Prostate gland (tissue), 2 donors: ENCODE results near the gene CGN.

Experiments
- CTCF ChIP-seq, 4 experiments: fragments of 200-600 bp in 2 of 4; fragments of 450-650 bp in 2 of 4; sonication (generic) in 2 of 4; IDR thresholded peaks; 1 replicate in 3 of 4; 2 replicates in 1 of 4; pipeline ENCODE4 v1.5.1; 2016 to 2019; ENCODE audit warnings: antibody characterized with exemption in 4 of 4, mild to moderate bottlenecking in 2 of 4, moderate library complexity in 2 of 4
- POLR2A ChIP-seq: fragments of 450-650 bp; IDR thresholded peaks from one replicate; pipeline ENCODE4 v1.6.1; 2016; ENCODE audit warnings: antibody characterized with exemption, mild to moderate bottlenecking
- POLR2AphosphoS5 ChIP-seq: sonication (generic); formaldehyde crosslinking; IDR thresholded peaks from one replicate; pipeline ENCODE4 v1.6.1; 2017; ENCODE audit warnings: antibody characterized with exemption

- TF ChIP-seq CTCF (IDR thresholded peaks at IDR 0.05) (no peak), POLR2AphosphoS5 (no peak), POLR2A (no peak)
Measured at GRCh38 chr1:151518936-151519335, 7.7 kb downstream of the CGN start.
